ENCODE data around the gene ADGRA1. TPM values are rescaled to one million over a fixed set of nuclear protein-coding genes. Genes with fewer than 3 reads are reported as not detected.
"Not testable (repeated sequence)": the region's sequence is repeated elsewhere in the genome, so short reads cannot be mapped to it uniquely, and the experiment has no call there.

ADGRA1 gene
- polyA plus RNA-seq, 3 donors = 0.07 to 0.17 TPM; not detected in 1

GRCh38 chr10:133102415-133103095 is 14.8 kb downstream of the ADGRA1 start:
- WGBS, 3 donors = 65 to 81% (median 79%) methylated on average over 22 to 29 of the region's 29 CpGs

GRCh38 chr10:133103311-133103910 is 15.7 kb downstream of the ADGRA1 start:
- 69 to 84% (median 77%) methylated on average over 23 to 24 of the region's 24 CpGs for WGBS, 3 donors
- H3K27ac ChIP-seq (ENCODE audit: low read depth, low read length) = no peak overlapping the region

More at GRCh38 chr10:133102415-133103095, 14.8 kb downstream of the ADGRA1 start:
- H3K27ac ChIP-seq (ENCODE audit: low read depth, low read length) = no peak overlapping the region

- no peak overlapping the region for H3K27ac ChIP-seq (ENCODE audit: low read depth, low read length)
- WGBS, 3 donors = 47 to 59% (median 54%) methylated on average over 39 to 40 of the region's 40 CpGs
Measured at GRCh38 chr10:133104068-133104962, 16.6 kb downstream of the ADGRA1 start.

- no peak overlapping the region for H3K27ac ChIP-seq (ENCODE audit: low read depth, low read length)
- 57 to 71% (median 65%) methylated on average over 30 of the region's 30 CpGs for WGBS, 3 donors
Measured at GRCh38 chr10:133104963-133105640, 17.4 kb downstream of the ADGRA1 start.

- 63 to 89% (median 81%) methylated on average over 19 of the region's 19 CpGs for WGBS, 3 donors
- no peak overlapping the region for H3K27ac ChIP-seq (ENCODE audit: low read depth, low read length)
Measured at GRCh38 chr10:133105686-133106390, 18.1 kb downstream of the ADGRA1 start.

- 86 to 96% (median 93%) methylated on average over 18 of the region's 18 CpGs for WGBS, 3 donors
- no peak overlapping the region for H3K27ac ChIP-seq (ENCODE audit: low read depth, low read length)
Measured at GRCh38 chr10:133106516-133106915, 18.8 kb downstream of the ADGRA1 start.

GRCh38 chr10:133107442-133107841 is 19.7 kb downstream of the ADGRA1 start:
- no peak overlapping the region for H3K27ac ChIP-seq (ENCODE audit: low read depth, low read length)
- WGBS, 3 donors = 76 to 86% (median 83%) methylated on average over 1 of the region's 1 CpG

GRCh38 chr10:133109711-133110110 is 22.0 kb downstream of the ADGRA1 start:
- 51 to 62% (median 52%) methylated on average over 11 of the region's 11 CpGs for WGBS, 3 donors
- H3K27ac ChIP-seq (ENCODE audit: low read depth, low read length) = no peak overlapping the region

GRCh38 chr10:133110133-133110532 is 22.4 kb downstream of the ADGRA1 start:
- WGBS, 3 donors = 44 to 56% (median 50%) methylated on average over 13 of the region's 13 CpGs
- H3K27ac ChIP-seq (ENCODE audit: low read depth, low read length) = no peak overlapping the region

GRCh38 chr10:133110609-133111275 is 23.0 kb downstream of the ADGRA1 start:
- H3K27ac ChIP-seq (ENCODE audit: low read depth, low read length) = no peak overlapping the region
- WGBS, 3 donors = 50 to 57% (median 54%) methylated on average over 3 to 6 of the region's 6 CpGs

- 16 to 36% (median 31%) methylated on average over 3 to 6 of the region's 7 CpGs for WGBS, 3 donors
- H3K27ac ChIP-seq (ENCODE audit: low read depth, low read length) = not testable (repeated sequence)
Measured at GRCh38 chr10:133111640-133112039, 23.9 kb downstream of the ADGRA1 start.

GRCh38 chr10:133113146-133113830 is 25.6 kb downstream of the ADGRA1 start:
- WGBS, 3 donors = 91 to 93% (median 92%) methylated on average over 28 to 31 of the region's 31 CpGs
- H3K27ac ChIP-seq (ENCODE audit: low read depth, low read length) = no peak overlapping the region

- WGBS, 3 donors = 89 to 91% (median 89%) methylated on average over 11 to 12 of the region's 12 CpGs
- no peak overlapping the region for H3K27ac ChIP-seq (ENCODE audit: low read depth, low read length)
Measured at GRCh38 chr10:133113847-133114246, 26.1 kb downstream of the ADGRA1 start.

- no peak overlapping the region for H3K27ac ChIP-seq (ENCODE audit: low read depth, low read length)
- 80 to 89% (median 89%) methylated on average over 18 of the region's 18 CpGs for WGBS, 3 donors
Measured at GRCh38 chr10:133114251-133114650, 26.5 kb downstream of the ADGRA1 start.

GRCh38 chr10:133114726-133115452 is 27.2 kb downstream of the ADGRA1 start:
- WGBS, 3 donors = 76 to 84% (median 82%) methylated on average over 33 of the region's 33 CpGs

GRCh38 chr10:133115453-133115842 is 27.7 kb downstream of the ADGRA1 start:
- no peak overlapping the region for H3K27ac ChIP-seq (ENCODE audit: low read depth, low read length)
- 74 to 80% (median 76%) methylated on average over 12 to 13 of the region's 13 CpGs for WGBS, 3 donors

More at GRCh38 chr10:133114726-133115452, 27.2 kb downstream of the ADGRA1 start:
- no peak overlapping the region for H3K27ac ChIP-seq (ENCODE audit: low read depth, low read length)
